GM12892 (cell line): ENCODE results near the gene ETFB.

ENCODE experiments used
- DNase-seq: peaks from one replicate; pipeline ENCODE4 v3.0.0; 2011; ENCODE audit not compliant: insufficient read length
- FAIRE-seq: peaks from 2 replicates; lab custom pipeline; 2011; peaks lifted over from hg19 to GRCh38; lab: Jason Lieb, UNC
- POLR2A ChIP-seq: IDR thresholded peaks from 2 replicates; pipeline ENCODE4 v1.6.1; 2011; ENCODE audit warnings: low read depth, low read length, control low read depth
- POLR2AphosphoS5 ChIP-seq: IDR thresholded peaks from 2 replicates; pipeline ENCODE4 v1.6.1; 2011; ENCODE audit warnings: low read depth, low read length, control low read depth
- TAF1 ChIP-seq: IDR thresholded peaks from 2 replicates; pipeline ENCODE4 v1.6.1; 2011; ENCODE audit warnings: low read depth, mild to moderate bottlenecking, control low read depth, low read length, borderline replicate concordance

Gene ETFB

DNA sequence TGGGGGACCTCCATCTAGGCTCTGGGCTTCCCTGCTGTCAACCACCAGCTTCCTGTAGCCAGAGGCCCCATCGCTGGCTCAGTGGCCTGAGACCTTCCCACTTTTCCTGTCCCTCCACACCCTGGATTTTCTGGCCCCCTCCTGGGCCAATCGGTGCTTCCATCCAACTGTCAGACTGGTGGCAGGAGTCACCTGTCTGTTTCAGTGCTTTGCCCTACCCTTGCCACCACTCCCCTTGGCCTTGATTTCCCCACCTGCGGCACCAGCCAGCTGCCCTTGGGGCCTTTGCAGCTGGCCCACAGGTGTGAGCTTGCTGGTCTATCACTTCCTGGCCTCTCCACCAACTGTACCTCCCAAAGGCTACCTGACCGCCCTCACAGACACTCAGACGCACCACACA is 36.8 kb downstream of the ETFB start:
- TF ChIP-seq POLR2A: no peak
- no peak for TF ChIP-seq TAF1
- no peak for TF ChIP-seq POLR2AphosphoS5
- FAIRE-seq (no peak), DNase-seq (no peak)

DNA sequence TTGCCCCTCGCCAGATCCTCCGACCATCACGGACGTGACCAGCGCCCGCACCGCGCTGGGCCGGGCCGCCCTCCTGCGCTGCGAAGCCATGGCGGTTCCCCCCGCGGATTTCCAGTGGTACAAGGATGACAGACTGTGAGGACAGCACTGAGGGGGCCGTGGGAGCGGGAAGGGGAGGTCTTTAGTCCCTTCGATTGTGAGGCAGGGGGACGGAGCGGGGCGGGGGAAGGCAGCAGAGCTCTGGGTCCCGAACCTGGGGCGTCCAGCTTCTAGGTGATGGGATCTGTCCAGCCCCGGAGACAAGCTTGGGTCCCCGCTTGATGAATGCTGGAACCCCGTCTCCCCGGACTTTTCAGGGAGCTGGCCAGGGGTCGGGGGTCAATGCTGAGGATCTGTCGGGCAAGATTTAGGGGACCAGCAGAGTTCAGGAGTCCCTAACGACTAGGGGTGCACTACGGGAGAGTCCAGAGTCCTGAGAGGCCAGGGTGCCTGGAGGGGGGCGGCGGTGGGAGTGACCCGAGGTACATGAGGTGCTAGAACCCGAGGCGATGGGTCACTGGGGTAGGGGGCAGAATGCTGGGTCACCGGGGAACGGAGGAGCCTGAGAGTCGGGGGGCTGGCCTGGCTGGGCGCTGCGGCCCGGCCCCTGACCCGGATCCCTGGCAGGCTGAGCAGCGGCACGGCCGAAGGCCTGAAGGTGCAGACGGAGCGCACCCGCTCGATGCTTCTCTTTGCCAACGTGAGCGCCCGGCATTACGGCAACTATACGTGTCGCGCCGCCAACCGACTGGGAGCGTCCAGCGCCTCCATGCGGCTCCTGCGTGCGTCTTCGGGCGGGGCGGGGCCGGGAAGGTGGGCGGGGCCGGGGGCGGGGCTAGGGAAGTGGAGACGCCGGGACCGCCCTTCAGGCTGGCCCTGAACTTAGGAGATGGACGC is 38.9 kb downstream of the ETFB start:
- DNase-seq: peak; percentile 69
- no peak for FAIRE-seq
- TF ChIP-seq POLR2A: no peak
- no peak for TF ChIP-seq POLR2AphosphoS5
- no peak for TF ChIP-seq TAF1

DNA sequence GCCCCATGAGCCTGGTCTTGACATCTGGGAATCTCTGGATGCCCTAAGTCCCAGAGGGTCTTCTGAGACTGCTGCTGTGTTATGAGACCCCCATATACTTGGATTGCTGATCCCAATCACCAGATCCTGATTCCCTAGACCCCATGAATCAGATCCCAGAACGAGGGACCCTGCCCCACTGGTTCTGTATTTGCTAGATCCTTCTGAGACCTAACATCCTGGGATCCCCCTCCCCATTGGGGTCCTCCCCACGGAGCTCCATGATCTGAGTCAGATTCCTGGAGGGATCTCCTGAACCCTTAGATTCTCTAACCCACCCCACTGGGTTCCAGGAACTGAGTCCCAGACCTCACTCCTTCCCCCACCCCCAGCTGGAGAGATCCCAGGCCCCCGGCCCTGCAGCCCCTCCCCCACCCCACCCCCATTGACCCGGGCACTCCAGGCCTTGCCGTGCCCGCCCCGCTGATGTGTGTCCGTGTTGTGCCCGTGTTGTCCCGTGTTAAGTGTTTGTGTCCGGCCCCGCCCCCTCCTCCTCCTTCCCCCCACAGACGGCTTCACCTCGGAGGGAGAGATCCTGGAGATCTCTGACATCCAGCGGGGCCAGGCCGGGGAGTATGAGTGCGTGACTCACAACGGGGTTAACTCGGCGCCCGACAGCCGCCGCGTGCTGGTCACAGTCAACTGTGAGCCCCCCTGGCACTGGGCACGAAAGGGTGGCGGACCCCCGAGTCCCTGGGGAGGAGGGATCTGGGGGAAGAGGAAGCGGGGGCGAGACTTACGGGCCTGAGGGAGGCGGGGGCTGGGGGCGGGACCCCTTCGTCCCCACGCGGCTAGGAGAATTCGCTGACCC is 39.7 kb downstream of the ETFB start:
- FAIRE-seq: no peak
- TF ChIP-seq POLR2AphosphoS5: no peak
- no peak for TF ChIP-seq POLR2A
- TF ChIP-seq TAF1: no peak
- no peak for DNase-seq

DNA sequence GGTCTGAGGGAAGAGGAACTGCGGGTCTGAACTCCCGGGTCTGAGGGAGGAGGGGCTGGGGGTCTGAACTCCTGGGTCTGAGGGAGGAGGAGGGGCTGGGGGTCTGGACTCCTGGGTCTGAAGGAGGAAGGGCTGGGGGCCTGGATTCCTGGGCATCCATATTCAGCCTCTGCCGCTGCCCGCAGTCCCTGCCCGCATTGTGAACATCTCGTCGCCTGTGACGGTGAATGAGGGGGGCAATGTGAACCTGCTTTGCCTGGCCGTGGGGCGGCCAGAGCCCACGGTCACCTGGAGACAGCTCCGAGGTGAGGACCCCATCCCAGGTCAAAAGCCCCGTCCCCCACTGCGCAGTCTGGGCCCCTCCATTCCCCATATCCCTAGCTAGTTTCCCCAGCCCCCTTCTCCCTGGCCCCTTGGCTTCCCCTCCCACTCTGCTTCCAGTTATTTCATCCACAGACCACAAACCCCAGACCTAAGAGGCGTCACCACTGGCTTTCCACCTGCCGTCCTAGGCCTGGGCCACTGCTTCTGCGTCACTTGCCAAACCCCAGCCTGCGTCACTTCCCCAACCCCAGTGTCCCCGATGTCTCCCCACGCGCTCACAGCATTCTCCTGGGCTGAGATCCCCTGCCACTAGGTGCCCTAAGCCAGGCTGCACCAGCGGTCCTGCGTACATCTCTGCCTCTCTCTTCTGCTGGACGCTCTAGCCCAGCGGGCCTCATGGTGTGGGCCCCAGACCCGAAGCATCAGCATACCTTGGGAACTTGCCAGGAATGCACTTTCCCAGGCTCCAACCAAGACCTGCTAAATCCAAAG is 40.8 kb downstream of the ETFB start:
- FAIRE-seq (no peak), DNase-seq (no peak)
- no peak for TF ChIP-seq POLR2AphosphoS5
- TF ChIP-seq POLR2A: no peak
- TF ChIP-seq TAF1: no peak

DNA sequence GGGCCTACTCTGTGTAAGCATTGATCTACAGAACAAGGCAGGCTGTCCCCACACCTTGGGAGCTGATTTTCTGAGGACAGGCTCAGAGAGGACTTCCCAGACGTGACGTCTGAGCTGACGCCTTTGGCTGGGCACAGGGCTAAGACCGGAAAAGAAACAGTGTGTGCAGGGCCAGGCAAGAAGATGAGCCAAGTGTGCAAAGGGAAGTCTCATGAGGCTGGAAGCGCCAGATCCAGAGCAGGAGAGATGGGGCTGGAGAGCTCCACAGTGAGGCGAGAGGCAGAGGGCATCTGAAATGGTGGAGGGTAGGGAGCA is 42.1 kb downstream of the ETFB start:
- FAIRE-seq: no peak
- no peak for DNase-seq
- TF ChIP-seq POLR2A: no peak
- no peak for TF ChIP-seq TAF1
- no peak for TF ChIP-seq POLR2AphosphoS5

DNA sequence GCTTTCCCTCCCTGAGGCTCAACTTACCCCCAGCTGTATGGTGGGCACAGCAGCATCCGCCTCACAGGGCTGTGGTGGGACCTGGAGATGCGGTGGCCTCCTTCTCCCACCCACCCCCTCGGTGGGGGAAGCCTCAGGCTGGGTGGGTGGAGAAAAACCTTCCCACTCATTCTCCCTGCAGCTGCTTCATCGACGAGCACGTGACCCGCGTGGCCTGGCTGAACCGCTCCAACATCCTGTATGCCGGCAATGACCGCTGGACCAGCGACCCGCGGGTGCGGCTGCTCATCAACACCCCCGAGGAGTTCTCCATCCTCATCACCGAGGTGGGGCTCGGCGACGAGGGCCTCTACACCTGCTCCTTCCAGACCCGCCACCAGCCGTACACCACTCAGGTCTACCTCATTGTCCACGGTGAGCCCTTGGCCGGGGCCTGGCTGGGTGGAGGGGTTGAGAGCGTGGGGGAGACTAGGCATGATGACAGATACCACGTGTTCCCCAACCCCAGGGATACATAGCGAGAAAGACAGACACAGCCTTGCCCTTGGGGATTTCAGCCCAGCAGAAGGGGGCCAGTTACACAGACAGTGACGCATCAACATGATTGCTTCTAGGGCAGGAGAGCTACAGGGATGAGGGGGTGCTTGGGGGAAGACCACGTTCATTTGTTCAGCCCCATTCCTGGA is 42.6 kb downstream of the ETFB start:
- FAIRE-seq (no peak), DNase-seq (no peak)
- TF ChIP-seq POLR2AphosphoS5: no peak
- TF ChIP-seq POLR2A: no peak
- no peak for TF ChIP-seq TAF1

DNA sequence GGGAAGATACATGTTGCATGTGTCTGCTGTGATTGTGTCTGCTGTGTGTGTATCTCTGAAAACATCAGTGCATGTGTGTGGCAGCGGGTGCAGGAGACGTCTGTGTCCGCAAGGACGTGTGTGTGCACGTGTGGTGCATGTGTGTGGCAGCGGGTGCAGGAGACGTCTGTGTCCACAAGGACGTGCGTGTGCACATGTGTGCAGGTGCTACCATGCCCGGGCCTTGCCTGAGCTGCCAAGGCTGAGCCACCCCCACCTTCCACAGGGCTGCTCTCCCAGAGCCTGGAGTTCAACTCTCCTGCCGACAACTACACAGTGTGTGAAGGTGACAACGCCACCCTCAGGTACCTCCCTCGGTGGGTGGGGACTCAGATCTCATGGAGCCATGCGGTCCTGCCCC is 44.4 kb downstream of the ETFB start:
- TF ChIP-seq POLR2AphosphoS5: no peak
- no peak for TF ChIP-seq TAF1
- TF ChIP-seq POLR2A: no peak
- no peak for DNase-seq
- FAIRE-seq: no peak

DNA sequence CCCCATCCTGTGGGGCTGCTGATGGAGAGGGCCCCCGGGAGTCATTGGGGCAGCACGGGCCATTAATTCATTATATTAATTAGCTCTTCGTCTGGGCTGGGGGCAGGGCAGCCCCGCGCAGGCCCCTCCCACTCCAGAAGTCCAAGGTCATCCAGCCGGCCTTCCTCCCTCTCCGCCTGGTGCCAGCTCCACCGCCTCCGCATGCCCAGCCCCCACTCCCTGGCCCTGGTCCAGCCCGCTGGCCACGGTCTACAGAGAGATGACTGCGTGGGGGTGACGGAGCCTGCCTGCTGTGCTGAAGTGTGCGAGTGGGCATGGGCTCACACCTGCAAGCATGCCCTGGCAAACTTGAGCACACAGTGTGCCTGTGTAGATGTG is 45.9 kb downstream of the ETFB start:
- TF ChIP-seq POLR2A (no peak), TAF1 (no peak), POLR2AphosphoS5 (no peak)
- FAIRE-seq (no peak), DNase-seq (no peak)

DNA sequence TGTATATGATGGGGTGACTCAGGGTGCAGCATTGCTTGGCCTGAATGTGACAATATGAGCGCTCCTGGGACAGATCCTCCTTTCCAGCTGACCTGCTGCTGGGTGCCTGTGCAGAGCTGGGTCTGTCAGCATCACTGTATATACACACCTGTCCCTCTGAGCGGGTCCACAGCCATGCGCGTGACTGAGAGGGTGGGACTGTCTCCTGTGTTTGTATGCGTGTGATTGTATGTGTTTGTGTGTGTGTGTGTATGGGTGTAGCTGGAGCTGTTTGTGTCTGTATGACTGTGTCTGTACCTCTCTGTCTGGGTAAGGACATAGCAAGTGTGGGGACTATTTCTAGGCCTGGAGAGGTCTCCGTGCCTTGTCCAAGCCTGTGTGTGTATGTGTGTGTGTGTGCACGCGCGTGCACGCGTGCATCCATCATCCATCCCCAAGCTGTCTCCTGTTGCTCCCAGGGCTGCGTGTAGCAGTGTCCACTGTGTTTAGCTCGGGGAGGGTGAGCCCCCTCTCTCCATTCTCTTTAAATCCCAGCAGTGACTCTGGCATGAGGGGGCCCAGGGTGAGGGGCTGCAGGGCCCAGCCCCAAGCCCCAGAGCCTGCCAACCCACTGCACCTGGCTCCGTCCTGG is 46.4 kb downstream of the ETFB start:
- TF ChIP-seq TAF1 (no peak), POLR2AphosphoS5 (no peak), POLR2A (no peak)
- no peak for FAIRE-seq
- DNase-seq: no peak
